COLO668 (cell line): ENCODE results near the gene CACFD1.

Experiments used
- DNase-seq: peaks from one replicate; lab custom pipeline; 2025; ENCODE audit not compliant: unreplicated experiment; lab: John Stamatoyannopoulos, UW

The CACFD1 gene

GRCh38 chr9:133515615-133516255, 56.0 kb downstream of the CACFD1 start:
- no peak for DNase-seq

GRCh38 chr9:133516256-133516960, 56.6 kb downstream of the CACFD1 start:
- no peak for DNase-seq

DNA sequence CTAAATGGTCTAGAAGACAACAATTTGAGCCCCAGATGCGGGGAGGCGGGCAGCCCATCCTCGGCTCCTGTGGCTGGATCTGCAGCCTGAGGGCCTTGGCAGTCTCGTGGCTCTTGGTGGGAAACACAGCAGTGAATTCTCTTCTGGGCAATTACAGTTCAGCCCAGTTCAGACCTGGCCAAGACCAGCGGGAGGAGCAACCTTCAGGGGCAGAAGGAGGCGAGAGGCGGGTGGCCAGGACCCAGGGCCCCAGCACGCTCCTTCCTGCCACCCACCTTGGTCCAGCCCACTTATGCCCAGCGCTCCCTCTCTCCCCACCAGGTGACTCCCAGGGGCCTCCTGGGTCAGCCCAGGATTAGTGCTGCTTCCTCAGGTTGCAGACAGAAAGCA, 57.2 kb downstream of the CACFD1 start:
- no peak for DNase-seq

DNA sequence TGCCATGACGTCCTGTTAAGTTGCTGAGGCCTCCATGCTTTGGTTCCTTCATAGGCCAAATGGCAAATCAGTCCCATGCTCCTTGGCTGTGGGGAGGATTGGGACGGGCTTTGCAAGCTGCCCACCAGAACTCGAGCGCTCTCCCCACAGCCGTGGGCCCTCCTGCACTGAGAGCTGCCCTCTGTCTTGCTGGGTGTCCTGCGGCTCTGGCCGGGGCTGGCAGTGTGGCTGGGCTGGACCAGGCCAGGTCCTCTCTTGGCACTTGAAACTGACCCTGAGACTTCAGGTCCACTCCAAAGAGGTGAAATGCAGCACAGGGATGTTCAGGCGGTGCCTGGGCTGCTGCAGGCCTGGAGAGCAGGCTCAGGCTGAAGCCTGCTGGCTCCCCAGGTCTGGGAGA, 57.9 kb downstream of the CACFD1 start:
- no peak for DNase-seq

- DNase-seq: no peak
These were observed 58.4 kb downstream of the CACFD1 start for GRCh38 chr9:133518200-133518599.

- DNase-seq: no peak
These were observed 59.1 kb downstream of the CACFD1 start for GRCh38 chr9:133518706-133519449.

DNA sequence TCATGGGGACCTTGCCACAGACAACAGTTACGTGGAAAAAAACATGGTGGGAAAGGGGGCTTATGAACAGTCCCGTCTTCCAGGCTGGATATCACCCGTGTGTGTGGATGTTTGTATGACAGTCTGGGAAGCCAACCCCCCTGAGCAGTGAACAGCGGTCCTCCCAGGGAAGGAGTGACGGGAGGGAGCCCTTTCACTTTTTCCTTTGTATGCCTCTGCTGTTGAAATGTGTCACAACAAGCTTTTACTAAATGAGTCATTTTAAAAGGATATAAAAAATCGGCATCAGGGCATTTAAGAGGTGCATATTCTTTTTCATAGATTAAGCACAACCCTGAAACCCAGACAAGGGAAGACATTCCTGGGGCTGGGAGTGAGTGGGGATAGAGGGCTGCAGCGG, 59.9 kb downstream of the CACFD1 start:
- DNase-seq: no peak

- no peak for DNase-seq
These were observed 60.5 kb downstream of the CACFD1 start for GRCh38 chr9:133520121-133520835.
